Stimulated activated CD4-positive, alpha-beta T cell treated with anti-CD3 and anti-CD28 coated beads, Interleukin-4, amount 100 ng/mL, for 48 hours (primary cell): ENCODE results near the gene HLCS.

Experiments
- DNase-seq, 2 donors: peaks; one replicate each; pipeline ENCODE4 v3.0.0-alpha.2; 2020; ENCODE audit warnings: low read depth in 2 of 2

HLCS gene

GRCh38 chr21:36704958-36705678, 261.4 kb downstream of the HLCS start:
- DNase-seq, result no peak

- no peak for DNase-seq
Measured at GRCh38 chr21:36704281-36704957, 262.1 kb downstream of the HLCS start.

GRCh38 chr21:36703626-36704280, 262.7 kb downstream of the HLCS start:
- no peak for DNase-seq

- no peak for DNase-seq
Measured at GRCh38 chr21:36703123-36703522, 263.3 kb downstream of the HLCS start.

- DNase-seq, result no peak
Measured at GRCh38 chr21:36702622-36702968, 263.9 kb downstream of the HLCS start.

- DNase-seq, result no peak
Measured at GRCh38 chr21:36701756-36702621, 264.5 kb downstream of the HLCS start.

- DNase-seq, result no peak
Measured at GRCh38 chr21:36700971-36701755, 265.3 kb downstream of the HLCS start.
